Measurements from ENCODE around the gene DALRD3.
"Not testable (repeated sequence)": the region's sequence is repeated elsewhere in the genome, so short reads cannot be mapped to it uniquely, and the experiment has no call there.

The DALRD3 gene

GRCh38 chr3:49021213-49021812, 2.9 kb upstream of the DALRD3 start:
- DNase-seq (ENCODE audit: low spot score): peak; percentile 98

GRCh38 chr3:49020330-49021212, 2.2 kb upstream of the DALRD3 start:
- peak; percentile 47 for DNase-seq (ENCODE audit: low spot score)

- DNase-seq (ENCODE audit: low spot score): no peak
Measured at GRCh38 chr3:49019941-49020329, 1.6 kb upstream of the DALRD3 start.

- DNase-seq (ENCODE audit: low spot score): no peak
Measured at GRCh38 chr3:49018707-49019006, 277 bp upstream of the DALRD3 start.

- DNase-seq (ENCODE audit: low spot score): no peak
Measured at GRCh38 chr3:49017229-49017970, 980 bp downstream of the DALRD3 start.

GRCh38 chr3:49016414-49017228, 1.8 kb downstream of the DALRD3 start:
- no peak for DNase-seq (ENCODE audit: low spot score)

GRCh38 chr3:49015765-49016164, 2.6 kb downstream of the DALRD3 start:
- peak; percentile 29 for DNase-seq (ENCODE audit: low spot score)

GRCh38 chr3:49015072-49015471, 3.3 kb downstream of the DALRD3 start:
- DNase-seq (ENCODE audit: low spot score): no peak

- DNase-seq (ENCODE audit: low spot score): peak; percentile 75
Measured at GRCh38 chr3:49013738-49014660, 4.4 kb downstream of the DALRD3 start.

- DNase-seq (ENCODE audit: low spot score): no peak
Measured at GRCh38 chr3:49013113-49013737, 5.2 kb downstream of the DALRD3 start.

GRCh38 chr3:49012441-49013017, 5.9 kb downstream of the DALRD3 start:
- DNase-seq (ENCODE audit: low spot score): no peak

- no peak for DNase-seq (ENCODE audit: low spot score)
Measured at GRCh38 chr3:49009396-49009795, 9.0 kb downstream of the DALRD3 start.

- DNase-seq (ENCODE audit: low spot score): not testable (repeated sequence)
Measured at GRCh38 chr3:49008627-49009026, 9.8 kb downstream of the DALRD3 start.

- peak; percentile 92 for DNase-seq (ENCODE audit: low spot score)
Measured at GRCh38 chr3:49007771-49008528, 10.4 kb downstream of the DALRD3 start.

- peak; percentile 98 for DNase-seq (ENCODE audit: low spot score)
Measured at GRCh38 chr3:49007068-49007770, 11.2 kb downstream of the DALRD3 start, which contains the start of gene WDR6. Gene WDR6, plus strand, starts transcription at chr3:49007391. Its CDS starts 41 bp downstream, at chr3:49007432.

- DNase-seq (ENCODE audit: low spot score): peak; percentile 45
Measured at GRCh38 chr3:49006408-49007067, 11.8 kb downstream of the DALRD3 start.

GRCh38 chr3:49005998-49006397, 12.4 kb downstream of the DALRD3 start:
- DNase-seq (ENCODE audit: low spot score): no peak

GRCh38 chr3:49005303-49005680, 13.1 kb downstream of the DALRD3 start:
- no peak for DNase-seq (ENCODE audit: low spot score)

All from kidney tubule cell (primary cell).